HEK293 (cell line): ENCODE measurements around the gene CALHM3.

ENCODE experiments used
- CTCF ChIA-PET: fragments of 350-600 bp; formaldehyde crosslinking; extraction: SDS; loops from one replicate; lab custom pipeline; 2021; ENCODE audit warnings: antibody characterized with exemption; lab: Yijun Ruan, JAX
- POLR2A ChIA-PET: fragments of 300-600 bp; formaldehyde crosslinking; extraction: SDS; loops from one replicate; lab custom pipeline; 2020; ENCODE audit warnings: antibody characterized with exemption, inconsistent platforms; lab: Yijun Ruan, JAX
- H3K27ac ChIP-seq: fragments of 200-500 bp; sonication (Bioruptor generic); 2 replicates; pipeline ENCODE4 v1.5.1; 2014; ENCODE audit warnings: low read depth, low read length, control low read depth, inconsistent platforms; ENCODE audit errors: extremely low read depth
- H3K36me3 ChIP-seq, 2 experiments: fragments of 200-500 bp in 1 of 2; sonication (Bioruptor generic) in 1 of 2; 1 replicate in 1 of 2; 2 replicates in 1 of 2; pipeline ENCODE4 v1.5.1; 2014 to 2017; ENCODE audit warnings: inconsistent platforms in 2 of 2, low read length in 2 of 2; ENCODE audit not compliant: control insufficient read depth in 2 of 2, insufficient read depth in 1 of 2
- H3K4me1 ChIP-seq: fragments of 200-500 bp; sonication (Bioruptor generic); 2 replicates; pipeline ENCODE4 v1.5.1; 2014; ENCODE audit warnings: mild to moderate bottlenecking, low read length, inconsistent platforms; ENCODE audit not compliant: control insufficient read depth, insufficient read depth
- H3K4me3 ChIP-seq: 2 replicates; pipeline ENCODE4 v1.5.1; 2011; ENCODE audit warnings: low read depth, mild to moderate bottlenecking, control low read depth, low read length, moderate library complexity
- H3K9me3 ChIP-seq: fragments of 200-500 bp; sonication (Bioruptor generic); 2 replicates; pipeline ENCODE4 v1.5.1; 2014; ENCODE audit warnings: low read depth, low read length, inconsistent platforms; ENCODE audit not compliant: control insufficient read depth, insufficient read depth
- EGR2 ChIP-seq: fragments of 450-650 bp; formaldehyde crosslinking; IDR thresholded peaks from 2 replicates; pipeline ENCODE4 v1.5.1; 2016; ENCODE audit warnings: low read depth, missing biosample characterization, missing genetic modification characterization
- GFI1B ChIP-seq: fragments of 450-650 bp; formaldehyde crosslinking; IDR thresholded peaks from 2 replicates; pipeline ENCODE4 v1.5.1; 2016; ENCODE audit warnings: missing biosample characterization, missing genetic modification characterization
- GLIS1 ChIP-seq: fragments of 450-650 bp; formaldehyde crosslinking; IDR thresholded peaks from 2 replicates; pipeline ENCODE4 v1.5.1; 2016; ENCODE audit warnings: missing biosample characterization, missing genetic modification characterization
- OVOL3 ChIP-seq: fragments of 450-650 bp; formaldehyde crosslinking; IDR thresholded peaks from 2 replicates; pipeline ENCODE4 v1.5.1; 2016; ENCODE audit warnings: missing biosample characterization, missing genetic modification characterization
- SCRT1 ChIP-seq: fragments of 450-650 bp; formaldehyde crosslinking; IDR thresholded peaks from 2 replicates; pipeline ENCODE4 v1.5.1; 2016; ENCODE audit warnings: missing biosample characterization, missing genetic modification characterization, borderline replicate concordance
- SCRT2 ChIP-seq: fragments of 450-650 bp; formaldehyde crosslinking; IDR thresholded peaks from 2 replicates; pipeline ENCODE4 v1.5.1; 2016; ENCODE audit warnings: missing biosample characterization, missing genetic modification characterization
- SP7 ChIP-seq: fragments of 450-650 bp; formaldehyde crosslinking; IDR thresholded peaks from 2 replicates; pipeline ENCODE4 v1.5.1; 2016; ENCODE audit warnings: missing biosample characterization, missing genetic modification characterization
- ZBTB17 ChIP-seq: fragments of 450-650 bp; formaldehyde crosslinking; IDR thresholded peaks from 2 replicates; pipeline ENCODE4 v1.5.1; 2016; ENCODE audit warnings: missing biosample characterization, missing genetic modification characterization
- ZFHX2 ChIP-seq: fragments of 450-650 bp; formaldehyde crosslinking; conservative IDR thresholded peaks from 2 replicates; pipeline ENCODE4 v1.5.1; 2016; ENCODE audit warnings: missing biosample characterization, missing genetic modification characterization
- ZNF121 ChIP-seq: fragments of 450-650 bp; formaldehyde crosslinking; IDR thresholded peaks from 2 replicates; pipeline ENCODE4 v1.5.1; 2016; ENCODE audit warnings: missing biosample characterization, missing genetic modification characterization
- ZNF146 ChIP-seq: fragments of 450-650 bp; formaldehyde crosslinking; IDR thresholded peaks from 2 replicates; pipeline ENCODE4 v1.5.1; 2016; ENCODE audit warnings: missing biosample characterization, missing genetic modification characterization
- ZNF157 ChIP-seq: fragments of 450-650 bp; formaldehyde crosslinking; IDR thresholded peaks from 2 replicates; pipeline ENCODE4 v1.5.1; 2016; ENCODE audit warnings: missing biosample characterization, missing genetic modification characterization
- ZNF280C ChIP-seq: fragments of 450-650 bp; formaldehyde crosslinking; IDR thresholded peaks from 2 replicates; pipeline ENCODE4 v1.5.1; 2016; ENCODE audit warnings: missing biosample characterization, missing genetic modification characterization
- ZNF354C ChIP-seq: fragments of 450-650 bp; formaldehyde crosslinking; IDR thresholded peaks from 2 replicates; pipeline ENCODE4 v1.5.1; 2016; ENCODE audit warnings: missing biosample characterization, missing genetic modification characterization, low read depth, borderline replicate concordance
- ZNF366 ChIP-seq: fragments of 450-650 bp; formaldehyde crosslinking; conservative IDR thresholded peaks from 2 replicates; pipeline ENCODE4 v1.5.1; 2016; ENCODE audit warnings: missing biosample characterization, missing genetic modification characterization
- ZNF391 ChIP-seq: fragments of 450-650 bp; formaldehyde crosslinking; IDR thresholded peaks from 2 replicates; pipeline ENCODE4 v1.5.1; 2016; ENCODE audit warnings: low read depth, missing biosample characterization, missing genetic modification characterization, borderline replicate concordance
- ZNF48 ChIP-seq: fragments of 450-650 bp; formaldehyde crosslinking; IDR thresholded peaks from 2 replicates; pipeline ENCODE4 v1.5.1; 2016; ENCODE audit warnings: missing biosample characterization, missing genetic modification characterization
- ZNF548 ChIP-seq: fragments of 450-650 bp; formaldehyde crosslinking; IDR thresholded peaks from 2 replicates; pipeline ENCODE4 v1.5.1; 2016; ENCODE audit warnings: missing biosample characterization, missing genetic modification characterization
- ZNF549 ChIP-seq: fragments of 450-650 bp; IDR thresholded peaks from 2 replicates; pipeline ENCODE4 v1.5.1; 2018; ENCODE audit warnings: missing biosample characterization, missing genetic modification characterization, mild to moderate bottlenecking, inconsistent platforms, moderate library complexity
- ZNF560 ChIP-seq: fragments of 450-650 bp; formaldehyde crosslinking; IDR thresholded peaks from 2 replicates; pipeline ENCODE4 v1.5.1; 2017; ENCODE audit warnings: missing biosample characterization, missing genetic modification characterization, borderline replicate concordance
- ZNF561 ChIP-seq: fragments of 450-650 bp; IDR thresholded peaks from 2 replicates; pipeline ENCODE4 v1.5.1; 2018; ENCODE audit warnings: missing biosample characterization, missing genetic modification characterization, borderline replicate concordance
- ZNF785 ChIP-seq: fragments of 450-650 bp; formaldehyde crosslinking; IDR thresholded peaks from 2 replicates; pipeline ENCODE4 v1.5.1; 2016; ENCODE audit warnings: missing biosample characterization, missing genetic modification characterization
- ZNF792 ChIP-seq: fragments of 450-650 bp; formaldehyde crosslinking; IDR thresholded peaks from 2 replicates; pipeline ENCODE4 v1.5.1; 2016; ENCODE audit warnings: missing biosample characterization, missing genetic modification characterization
- TF ChIP-seq, protein P1 (sequence below): fragments of 450-650 bp; formaldehyde crosslinking; IDR thresholded peaks from 2 replicates; pipeline ENCODE4 v1.5.1; 2017; ENCODE audit warnings: missing biosample characterization, missing genetic modification characterization
- TF ChIP-seq, protein P2 (sequence below): fragments of 450-650 bp; formaldehyde crosslinking; IDR thresholded peaks from 2 replicates; pipeline ENCODE4 v1.5.1; 2016; ENCODE audit warnings: missing biosample characterization, missing genetic modification characterization

Gene CALHM3

DNA sequence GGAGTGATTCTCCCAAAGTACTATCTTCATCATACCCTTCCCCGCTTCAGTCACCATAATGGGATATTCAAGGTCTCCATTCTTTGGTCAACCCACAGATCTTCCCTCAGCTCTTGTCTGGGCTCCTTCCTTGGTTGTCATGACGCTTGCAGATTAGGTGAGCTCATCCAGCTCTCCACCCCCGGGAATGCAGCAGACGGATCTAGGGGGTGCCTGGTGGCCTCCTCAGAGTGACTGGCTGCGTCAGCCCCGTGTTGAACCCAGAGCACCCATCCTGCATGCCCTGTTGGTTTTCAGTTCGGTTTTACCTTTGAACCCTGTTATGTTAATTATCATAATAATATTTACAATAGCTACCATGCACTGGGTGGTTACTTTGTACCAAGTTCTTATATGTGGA lies 20.8 kb upstream of the CALHM3 start:
- Histone ChIP-seq H3K27ac (no peak overlapping the region), H3K36me3 (no peaks in the 10 kb centered on the region), H3K9me3 (no peaks in the 10 kb centered on the region), H3K4me1 (peaks cover 4% of the 10 kb centered on the region; the same call in 1 of the 2 replicates), H3K4me3 (no peak overlapping the region)
- CTCF ChIA-PET, result interaction anchor here (0.9 to 2.4 kb wide), 2 partner anchors 43 to 166 kb away, joined by 3 to 7 read pairs; no protein-coding TSS in a partner anchor
- TF ChIP-seq ZBTB17 (tag by site-specific recombination) (peak; percentile 47; the same call in 1 of the 2 replicates), ZFHX2 (tag by site-specific recombination) (peak; percentile 69), GLIS1 (tag by site-specific recombination) (peak; percentile 90), EGR2 (tag by site-specific recombination) (peak; percentile 74), ZNF121 (tag by site-specific recombination) (no peak), SP7 (tag by site-specific recombination) (no peak)
- POLR2A ChIA-PET, result interaction anchor here (0.6 to 1.0 kb wide), 2 partner anchors 55 to 131 kb away, joined by 3 read pairs; no protein-coding TSS in a partner anchor

GRCh38 chr10:103498936-103499638 lies 20.0 kb upstream of the CALHM3 start:
- H3K4me3 ChIP-seq, result no peak overlapping the region
- ChIA-PET POLR2A (interaction anchor here (1.0 kb wide), 1 partner anchor 56 kb away, joined by 3 read pairs; no protein-coding TSS in a partner anchor), CTCF (interaction anchor here (0.7 to 2.4 kb wide), 4 partner anchors 14 to 206 kb away, joined by 3 to 7 read pairs (median 4); no protein-coding TSS in a partner anchor)
- TF ChIP-seq ZNF146 (tag by site-specific recombination) (no peak), ZNF560 (tag by site-specific recombination) (no peak), ZNF391 (tag by site-specific recombination) (no peak), ZNF792 (tag by site-specific recombination) (no peak), OVOL3 (tag by site-specific recombination) (no peak), ZNF280C (tag by site-specific recombination) (no peak), SCRT1 (tag by site-specific recombination) (peak; percentile 29; the same call in 1 of the 2 replicates), SCRT2 (tag by site-specific recombination) (peak; percentile 56), ZNF366 (tag by site-specific recombination) (peak; percentile 92), ZNF549 (no peak), ZNF354C (tag by site-specific recombination) (no peak)
- H3K9me3 ChIP-seq, result no peaks in the 10 kb centered on the region
- H3K27ac ChIP-seq, result no peak overlapping the region
- peaks cover 1% of the 10 kb centered on the region; the same call in 1 of the 2 replicates for H3K4me1 ChIP-seq
- H3K36me3 ChIP-seq, result no peaks in the 10 kb centered on the region

DNA sequence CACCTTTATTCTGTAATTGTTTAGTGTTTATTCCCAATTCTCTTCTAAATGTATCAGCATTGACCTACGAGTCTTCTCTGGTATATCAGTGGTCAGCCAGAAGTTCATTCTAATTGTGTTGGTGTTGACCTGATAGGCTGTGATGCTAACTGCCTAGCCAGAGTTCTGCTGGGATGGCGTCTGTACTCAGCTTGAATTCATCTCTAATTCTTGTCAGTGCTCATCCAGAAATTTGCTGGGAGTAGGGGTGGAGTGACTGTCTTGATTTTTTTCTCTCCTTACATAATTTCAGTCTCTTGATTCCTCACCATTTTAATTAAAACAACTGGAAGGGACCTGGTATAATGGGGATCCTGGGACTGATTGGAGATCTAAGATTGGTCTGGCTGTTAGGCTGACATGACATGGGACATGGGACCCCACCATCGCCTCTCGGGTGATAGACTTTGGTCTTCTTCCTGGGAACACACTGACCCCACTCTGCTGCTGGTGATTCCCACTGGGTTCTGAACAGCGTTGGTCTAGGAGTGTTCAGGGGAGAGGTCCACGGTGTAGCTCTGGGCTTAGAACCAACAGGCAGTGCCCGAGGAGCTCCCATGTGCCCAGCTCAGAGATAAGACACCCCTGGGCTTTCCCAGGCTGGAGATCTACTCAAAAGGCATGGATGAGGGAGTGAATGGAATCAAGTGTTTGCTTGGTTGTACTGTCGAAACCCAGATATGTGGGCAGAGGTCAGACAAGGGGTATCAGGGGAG lies 18.3 kb upstream of the CALHM3 start:
- CTCF ChIA-PET, result interaction anchor here (0.6 to 1.7 kb wide), 3 partner anchors 12 to 67 kb away, joined by 3 to 5 read pairs (median 4); no protein-coding TSS in a partner anchor
- Histone ChIP-seq H3K9me3 (no peaks in the 10 kb centered on the region), H3K4me3 (no peak overlapping the region), H3K4me1 (no peaks in the 10 kb centered on the region), H3K27ac (no peak overlapping the region), H3K36me3 (no peaks in the 10 kb centered on the region)
- POLR2A ChIA-PET, result no interaction called here
- TF ChIP-seq ZNF785, result no peak
- TF ChIP-seq ZNF548, result no peak
- TF ChIP-seq ZNF48, result no peak
- no peak for TF ChIP-seq ZNF561
- no peak for TF ChIP-seq GFI1B
- TF ChIP-seq, protein P1, sequence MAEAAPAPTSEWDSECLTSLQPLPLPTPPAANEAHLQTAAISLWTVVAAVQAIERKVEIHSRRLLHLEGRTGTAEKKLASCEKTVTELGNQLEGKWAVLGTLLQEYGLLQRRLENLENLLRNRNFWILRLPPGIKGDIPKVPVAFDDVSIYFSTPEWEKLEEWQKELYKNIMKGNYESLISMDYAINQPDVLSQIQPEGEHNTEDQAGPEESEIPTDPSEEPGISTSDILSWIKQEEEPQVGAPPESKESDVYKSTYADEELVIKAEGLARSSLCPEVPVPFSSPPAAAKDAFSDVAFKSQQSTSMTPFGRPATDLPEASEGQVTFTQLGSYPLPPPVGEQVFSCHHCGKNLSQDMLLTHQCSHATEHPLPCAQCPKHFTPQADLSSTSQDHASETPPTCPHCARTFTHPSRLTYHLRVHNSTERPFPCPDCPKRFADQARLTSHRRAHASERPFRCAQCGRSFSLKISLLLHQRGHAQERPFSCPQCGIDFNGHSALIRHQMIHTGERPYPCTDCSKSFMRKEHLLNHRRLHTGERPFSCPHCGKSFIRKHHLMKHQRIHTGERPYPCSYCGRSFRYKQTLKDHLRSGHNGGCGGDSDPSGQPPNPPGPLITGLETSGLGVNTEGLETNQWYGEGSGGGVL, result no peak
- TF ChIP-seq, protein P2, sequence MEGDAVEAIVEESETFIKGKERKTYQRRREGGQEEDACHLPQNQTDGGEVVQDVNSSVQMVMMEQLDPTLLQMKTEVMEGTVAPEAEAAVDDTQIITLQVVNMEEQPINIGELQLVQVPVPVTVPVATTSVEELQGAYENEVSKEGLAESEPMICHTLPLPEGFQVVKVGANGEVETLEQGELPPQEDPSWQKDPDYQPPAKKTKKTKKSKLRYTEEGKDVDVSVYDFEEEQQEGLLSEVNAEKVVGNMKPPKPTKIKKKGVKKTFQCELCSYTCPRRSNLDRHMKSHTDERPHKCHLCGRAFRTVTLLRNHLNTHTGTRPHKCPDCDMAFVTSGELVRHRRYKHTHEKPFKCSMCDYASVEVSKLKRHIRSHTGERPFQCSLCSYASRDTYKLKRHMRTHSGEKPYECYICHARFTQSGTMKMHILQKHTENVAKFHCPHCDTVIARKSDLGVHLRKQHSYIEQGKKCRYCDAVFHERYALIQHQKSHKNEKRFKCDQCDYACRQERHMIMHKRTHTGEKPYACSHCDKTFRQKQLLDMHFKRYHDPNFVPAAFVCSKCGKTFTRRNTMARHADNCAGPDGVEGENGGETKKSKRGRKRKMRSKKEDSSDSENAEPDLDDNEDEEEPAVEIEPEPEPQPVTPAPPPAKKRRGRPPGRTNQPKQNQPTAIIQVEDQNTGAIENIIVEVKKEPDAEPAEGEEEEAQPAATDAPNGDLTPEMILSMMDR (tag by site-specific recombination), result no peak
- TF ChIP-seq ZNF157 (tag by site-specific recombination), result no peak
